GM19240 (cell line): ENCODE measurements around the gene PLEKHA7.
"Not testable (repeated sequence)": the region's sequence is repeated elsewhere in the genome, so short reads cannot be mapped to it uniquely, and the experiment has no call there.

ENCODE experiments used
- DNase-seq: peaks from one replicate; pipeline ENCODE4 v3.0.0; 2011; ENCODE audit warnings: low spot score; ENCODE audit not compliant: insufficient read length

PLEKHA7 gene

GRCh38 chr11:17012179-17012578, 2.0 kb downstream of the PLEKHA7 start:
- no peak for DNase-seq

GRCh38 chr11:17010851-17011420, 3.3 kb downstream of the PLEKHA7 start:
- DNase-seq: no peak

DNA sequence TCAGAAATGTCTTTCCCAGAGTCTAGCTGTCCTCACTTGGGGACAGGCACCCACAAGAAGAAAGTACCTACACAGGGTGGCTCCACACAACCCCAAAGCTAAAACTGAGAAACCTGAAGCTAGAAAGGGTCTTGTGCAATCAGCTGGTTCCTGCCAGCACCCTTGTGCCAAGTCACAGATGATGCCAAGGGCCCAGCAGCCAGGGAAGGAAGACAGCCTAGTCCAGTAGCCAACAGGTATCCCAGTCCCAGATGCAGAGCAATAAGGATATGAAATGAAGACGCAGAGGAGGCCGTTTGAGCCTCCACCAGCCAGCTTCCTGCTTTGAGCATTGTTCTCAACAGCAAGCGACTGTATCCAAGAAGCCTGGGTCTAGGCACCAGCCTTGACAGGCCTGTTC, 6.1 kb downstream of the PLEKHA7 start:
- DNase-seq: no peak

DNA sequence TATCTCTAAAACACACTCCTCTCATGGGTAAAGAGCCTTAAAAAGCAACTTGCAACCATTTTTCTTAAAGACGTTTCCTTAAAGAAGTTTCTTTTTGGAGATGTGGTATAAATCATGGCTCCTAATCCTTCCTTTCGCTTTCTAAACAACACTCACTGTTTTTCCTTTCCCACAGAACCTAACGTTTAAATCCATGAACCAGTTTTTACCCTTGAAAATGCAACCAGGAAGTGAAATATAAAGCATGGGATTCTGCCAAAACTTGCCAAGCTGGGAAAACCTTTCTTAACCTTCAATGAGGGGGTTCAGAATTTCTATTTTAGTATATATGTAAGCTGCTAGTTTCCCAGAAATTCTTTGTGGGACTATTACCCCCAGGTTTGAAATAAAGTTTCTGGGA, 8.6 kb downstream of the PLEKHA7 start:
- DNase-seq: no peak

DNA sequence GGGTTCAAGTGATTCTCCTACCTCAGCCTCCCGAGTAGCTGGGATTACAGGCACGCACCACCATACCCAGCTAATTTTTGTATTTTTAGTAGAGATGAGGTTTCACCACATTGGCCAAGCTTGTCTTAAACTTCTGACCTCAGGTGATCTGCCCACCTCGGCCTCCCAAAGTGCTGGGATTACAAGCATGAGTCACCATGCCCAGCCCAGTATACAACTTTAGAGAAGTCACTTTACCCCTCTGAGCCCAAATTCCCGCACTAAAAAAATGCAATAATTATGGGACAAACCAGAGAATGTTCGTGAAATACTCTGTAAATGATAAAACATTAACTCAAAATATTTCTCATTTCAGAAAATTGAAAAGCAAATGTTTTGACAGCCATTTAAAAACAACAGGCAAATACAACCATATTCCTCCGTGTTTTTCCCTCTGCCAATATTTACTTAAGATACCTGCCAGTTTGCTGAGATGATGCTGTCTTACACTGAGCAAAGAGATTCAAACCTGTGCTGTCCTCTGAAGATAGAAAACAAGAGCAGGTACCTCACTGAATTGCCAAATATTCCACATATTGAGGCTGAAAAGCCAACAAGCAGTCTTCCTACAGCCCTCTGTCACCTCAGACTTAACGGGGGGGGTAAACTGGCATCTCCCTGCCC, 9.6 kb downstream of the PLEKHA7 start:
- no peak for DNase-seq

- no peak for DNase-seq
These were observed 10.8 kb downstream of the PLEKHA7 start for GRCh38 chr11:17003426-17003825.

- no peak for DNase-seq
These were observed 11.7 kb downstream of the PLEKHA7 start for GRCh38 chr11:17002543-17002942.

DNA sequence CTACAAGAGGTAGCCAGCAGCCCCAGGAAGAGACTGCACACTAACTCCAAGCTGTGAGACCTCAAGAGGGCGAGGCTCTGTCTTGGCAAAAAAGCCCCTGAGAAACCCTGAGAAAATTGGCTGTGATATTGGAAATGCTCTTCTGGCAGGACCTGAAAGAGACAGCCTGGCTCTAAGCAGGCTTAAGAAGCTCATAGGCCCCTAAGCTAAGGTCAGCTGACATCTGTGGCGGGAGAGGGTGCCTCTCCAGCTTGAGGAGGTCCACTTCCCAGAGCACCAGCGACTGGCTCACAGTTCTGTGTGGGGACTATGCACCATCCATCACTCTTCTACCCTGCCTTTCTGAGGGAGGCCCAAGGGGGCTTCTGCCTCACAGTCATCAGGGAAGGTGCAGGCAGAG, 12.4 kb downstream of the PLEKHA7 start:
- no peak for DNase-seq

- DNase-seq: no peak
These were observed 13.2 kb downstream of the PLEKHA7 start for GRCh38 chr11:17000987-17001386.

DNA sequence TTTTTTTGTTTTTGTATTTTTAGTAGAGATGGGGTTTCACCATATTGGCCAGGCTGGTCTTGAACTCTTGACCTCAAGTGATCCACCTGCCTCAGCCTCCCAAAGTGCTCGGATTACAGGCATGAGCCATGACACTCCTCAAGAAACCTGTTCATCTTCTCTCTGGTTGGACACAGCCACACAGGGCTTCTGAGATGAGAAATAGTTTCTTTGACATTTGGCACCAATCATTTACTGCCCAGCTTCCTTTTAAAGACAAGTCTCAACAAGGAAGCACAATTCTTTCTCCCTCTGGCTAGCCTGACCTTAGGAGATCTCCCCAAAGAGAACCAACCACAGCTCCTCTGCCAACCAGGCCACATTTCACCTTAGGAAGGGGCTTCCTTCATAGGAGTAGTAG, 14.0 kb downstream of the PLEKHA7 start:
- DNase-seq: not testable (repeated sequence)

DNA sequence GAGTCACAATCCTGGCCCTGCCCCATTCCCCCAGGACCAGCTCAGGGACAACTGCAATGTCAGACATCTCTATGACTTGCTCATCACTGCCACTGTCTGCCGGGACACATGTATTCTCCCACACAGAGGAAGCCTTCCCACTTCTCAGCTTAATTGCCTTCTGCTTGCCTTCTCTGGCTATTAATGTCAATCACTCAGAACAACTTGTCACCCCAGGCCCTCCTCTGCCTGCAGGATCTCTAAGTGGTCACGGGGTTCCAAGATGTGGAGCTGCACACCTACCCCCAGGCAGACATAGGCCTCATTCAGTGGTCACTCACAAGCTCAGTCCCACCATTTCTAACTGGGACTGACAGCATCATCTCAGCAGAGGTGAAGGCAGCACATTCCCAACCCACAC, 15.1 kb downstream of the PLEKHA7 start:
- DNase-seq: no peak

DNA sequence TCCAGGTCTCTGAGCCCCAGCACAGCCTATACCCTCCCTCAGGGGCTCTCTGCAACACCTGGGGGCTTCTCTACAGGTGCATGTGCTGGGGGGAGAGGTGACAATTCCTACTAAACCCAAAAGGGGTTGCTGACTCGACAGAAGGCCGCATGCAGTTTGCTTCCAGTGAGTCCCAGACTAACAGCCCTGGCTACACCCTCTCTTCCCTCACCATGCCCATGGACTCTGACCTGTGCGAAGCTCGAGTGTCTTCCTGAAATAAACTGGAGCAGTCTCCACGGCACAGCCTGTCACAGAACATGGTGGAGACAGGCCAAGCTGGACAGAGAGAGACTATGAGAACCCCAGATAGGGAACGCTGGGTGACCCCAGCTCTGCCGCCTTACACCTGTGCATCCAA, 16.6 kb downstream of the PLEKHA7 start:
- no peak for DNase-seq

GRCh38 chr11:16993495-16993894, 20.7 kb downstream of the PLEKHA7 start:
- DNase-seq: no peak

DNA sequence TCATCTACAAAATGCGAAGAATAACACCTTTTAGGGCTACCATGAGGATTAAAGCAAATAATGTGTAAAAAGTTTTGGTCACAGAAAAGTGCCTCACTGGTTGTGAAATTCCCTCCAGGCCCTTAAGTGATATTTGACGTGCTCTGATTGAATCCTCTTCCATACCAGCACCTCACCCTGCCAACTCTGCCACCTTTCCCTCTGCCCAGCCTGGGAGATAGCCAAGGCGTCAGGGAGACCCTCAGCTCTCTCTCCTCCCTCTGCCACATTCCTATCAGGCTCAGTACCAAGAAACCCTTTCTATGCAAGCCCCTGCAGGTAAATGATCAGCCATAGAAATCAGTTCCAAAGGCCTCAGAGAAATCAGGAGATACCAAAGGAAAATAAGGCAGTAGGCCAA, 21.4 kb downstream of the PLEKHA7 start:
- DNase-seq: no peak

GRCh38 chr11:16989554-16989953, 24.7 kb downstream of the PLEKHA7 start:
- DNase-seq: no peak

DNA sequence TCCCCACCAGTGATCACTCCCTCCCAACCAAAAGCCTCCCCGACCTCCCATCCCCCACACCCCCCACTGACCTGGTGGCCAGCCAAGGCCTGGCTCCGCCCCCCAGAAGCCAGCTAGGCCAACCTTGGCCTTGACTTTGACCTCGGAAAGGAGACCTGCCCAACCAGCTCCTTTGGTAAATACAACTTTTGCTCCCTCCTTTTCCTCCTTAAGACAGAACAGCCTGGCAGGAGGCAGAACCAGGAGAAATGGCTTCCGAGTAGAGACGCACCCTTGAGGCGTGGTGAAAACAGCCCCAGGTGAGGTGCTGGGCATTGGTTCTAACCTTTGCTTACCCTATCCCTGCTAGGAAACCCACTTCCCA, 27.0 kb downstream of the PLEKHA7 start:
- DNase-seq: no peak

GRCh38 chr11:16986434-16987204, 27.6 kb downstream of the PLEKHA7 start:
- DNase-seq: peak; percentile 83

- no peak for DNase-seq
These were observed 28.9 kb downstream of the PLEKHA7 start for GRCh38 chr11:16985297-16985696.

- DNase-seq: no peak
These were observed 30.0 kb downstream of the PLEKHA7 start for GRCh38 chr11:16984229-16984628.

- DNase-seq: no peak
These were observed 31.4 kb downstream of the PLEKHA7 start for GRCh38 chr11:16982809-16983208.

DNA sequence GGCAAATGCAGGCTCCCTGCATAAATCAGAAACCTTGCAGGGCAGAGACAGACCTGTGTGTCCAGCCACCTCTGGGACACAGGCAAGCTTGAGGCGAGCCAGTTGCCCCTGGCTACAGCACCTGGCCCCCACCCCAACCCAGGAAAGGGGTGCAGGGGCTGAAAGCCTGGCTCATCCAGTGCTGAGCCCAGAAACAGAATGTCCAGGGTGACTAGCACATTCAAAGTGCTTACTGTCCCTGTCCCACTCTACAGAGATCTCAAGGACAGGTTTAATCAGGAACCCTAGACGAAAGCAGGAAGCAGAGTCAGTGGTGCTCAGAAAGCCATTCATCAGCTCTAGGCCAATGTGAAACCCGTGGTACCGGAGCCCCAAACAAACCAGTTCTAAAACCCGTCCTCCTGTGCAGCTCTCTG, 31.9 kb downstream of the PLEKHA7 start:
- DNase-seq: no peak

DNA sequence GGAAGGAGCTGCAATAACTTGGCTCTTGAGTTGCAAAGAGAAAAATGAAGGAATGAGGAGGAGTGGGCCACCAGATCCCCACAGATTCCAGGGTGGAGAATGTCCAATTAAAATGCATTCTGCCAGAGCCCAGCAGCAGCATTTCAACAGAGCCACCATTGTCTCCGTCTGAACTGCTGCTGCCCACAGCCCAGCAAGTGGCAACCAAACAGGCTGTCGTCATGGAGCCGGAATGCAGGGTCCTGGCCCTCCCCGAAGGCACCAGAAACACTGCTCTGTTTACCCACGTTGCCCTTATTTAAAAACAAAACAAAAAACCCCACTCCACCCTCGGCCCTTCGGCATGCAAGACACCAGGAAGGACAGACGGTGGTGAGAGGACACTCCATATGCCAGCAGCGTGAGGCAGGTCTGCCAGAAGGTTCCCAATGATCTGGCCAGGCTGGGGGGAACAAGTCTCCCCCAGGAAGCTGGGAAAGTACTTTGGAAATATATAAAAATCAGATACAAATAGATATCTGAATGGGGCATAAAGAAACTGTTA, 32.5 kb downstream of the PLEKHA7 start:
- DNase-seq: no peak
